Nephron progenitor cell (in vitro differentiated cells): ENCODE data around the gene NAA11.

Experiments
- DNase-seq: peaks from one replicate; pipeline ENCODE4 v3.0.0; 2021
- H3K27ac Mint-ChIP-seq: 2 replicates; pipeline ENCODE4 v1.8.0; 2021; ENCODE audit warnings: mild to moderate bottlenecking, moderate library complexity, mixed read lengths
- H3K27me3 Mint-ChIP-seq: 2 replicates; pipeline ENCODE4 v1.8.0; 2021; ENCODE audit warnings: mild to moderate bottlenecking, low read depth, mixed read lengths; ENCODE audit not compliant: poor library complexity
- H3K36me3 Mint-ChIP-seq: 2 replicates; pipeline ENCODE4 v1.8.0; 2021; ENCODE audit warnings: low read depth, mixed read lengths
- H3K4me1 Mint-ChIP-seq: 2 replicates; pipeline ENCODE4 v1.8.0; 2021; ENCODE audit warnings: mixed read lengths
- H3K4me3 Mint-ChIP-seq: 2 replicates; pipeline ENCODE4 v1.8.0; 2021; ENCODE audit warnings: mild to moderate bottlenecking, moderate library complexity, mixed read lengths
- H3K9me3 Mint-ChIP-seq: 2 replicates; pipeline ENCODE4 v1.8.0; 2021; ENCODE audit warnings: mild to moderate bottlenecking, moderate library complexity, mixed read lengths
- CTCF ChIP-seq: fragments of 200-600 bp; sonication (generic); IDR thresholded peaks from 2 replicates; pipeline ENCODE4 v1.5.0; 2021; ENCODE audit warnings: antibody characterized with exemption

The NAA11 gene

DNA sequence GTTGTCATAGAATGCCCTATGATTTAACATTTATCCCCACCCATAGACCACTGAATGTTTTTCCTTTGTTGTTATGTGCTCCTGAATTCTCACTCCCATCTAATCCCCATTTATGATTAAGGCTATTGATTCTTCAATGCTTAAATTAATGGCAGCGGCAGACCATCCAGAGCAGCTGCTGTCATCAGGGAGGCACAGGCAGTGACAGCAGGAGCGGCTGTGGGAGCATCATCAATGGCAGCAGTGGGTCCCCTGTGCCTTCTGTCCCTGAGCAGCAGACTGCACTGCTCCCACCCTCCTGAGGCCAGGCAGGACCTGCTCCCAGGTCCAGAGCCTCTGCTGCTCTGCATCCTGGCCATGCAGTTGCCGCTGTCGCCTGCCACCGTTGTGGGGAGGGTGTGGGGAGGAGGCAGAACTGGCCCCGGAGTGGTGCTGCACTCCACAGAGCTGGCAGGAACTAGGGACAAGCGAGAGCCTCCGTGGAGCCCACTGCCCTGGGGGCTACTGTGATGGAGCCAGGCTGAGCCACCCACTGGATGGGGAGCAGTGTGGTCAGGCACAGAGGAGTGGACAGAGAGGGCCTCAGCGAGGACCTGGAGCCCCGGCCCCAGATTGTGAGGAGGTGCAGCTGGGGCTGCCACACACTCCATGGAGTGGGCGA, 29.0 kb downstream of the NAA11 start:
- no peak for TF ChIP-seq CTCF
- DNase-seq = no peak
- Mint-ChIP-seq H3K9me3 (no peaks in the 10 kb centered on the region), H3K27ac (no peak overlapping the region), H3K36me3 (no peaks in the 10 kb centered on the region), H3K4me3 (no peak overlapping the region), H3K27me3 (peaks cover 5% of the 10 kb centered on the region), H3K4me1 (no peaks in the 10 kb centered on the region)

- Mint-ChIP-seq H3K4me1 (no peaks in the 10 kb centered on the region), H3K36me3 (no peaks in the 10 kb centered on the region), H3K4me3 (no peak overlapping the region), H3K27me3 (peaks cover 5% of the 10 kb centered on the region), H3K27ac (no peak overlapping the region), H3K9me3 (no peaks in the 10 kb centered on the region)
- DNase-seq = no peak
- no peak for TF ChIP-seq CTCF
Measured at GRCh38 chr4:79295086-79295485, 30.8 kb downstream of the NAA11 start.

DNA sequence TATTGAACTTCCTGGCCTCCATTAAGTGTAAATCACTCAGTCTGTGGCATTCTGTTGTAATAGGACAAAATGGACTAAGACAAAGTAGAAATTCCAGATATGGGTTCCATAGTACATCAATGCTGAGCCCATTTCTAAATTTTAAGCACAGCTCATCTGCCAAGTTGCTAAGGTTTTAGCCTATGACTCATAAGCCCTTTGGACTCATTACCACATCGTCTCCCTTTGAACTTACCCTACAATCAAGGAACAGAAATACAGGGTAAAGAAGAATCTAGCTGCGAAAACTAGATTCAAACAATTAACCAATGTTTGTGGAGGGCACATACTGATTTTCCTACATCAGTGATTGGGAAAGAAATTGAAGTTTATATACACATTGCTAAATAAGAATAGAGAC, 31.8 kb downstream of the NAA11 start:
- H3K4me3 Mint-ChIP-seq = no peak overlapping the region
- H3K9me3 Mint-ChIP-seq = no peaks in the 10 kb centered on the region
- DNase-seq = no peak
- peaks cover 5% of the 10 kb centered on the region for H3K27me3 Mint-ChIP-seq
- H3K4me1 Mint-ChIP-seq = no peaks in the 10 kb centered on the region
- H3K27ac Mint-ChIP-seq = no peak overlapping the region
- no peaks in the 10 kb centered on the region for H3K36me3 Mint-ChIP-seq
- TF ChIP-seq CTCF = no peak

GRCh38 chr4:79292008-79292407, 33.9 kb downstream of the NAA11 start:
- TF ChIP-seq CTCF = no peak
- no peaks in the 10 kb centered on the region for H3K9me3 Mint-ChIP-seq
- DNase-seq = no peak

DNA sequence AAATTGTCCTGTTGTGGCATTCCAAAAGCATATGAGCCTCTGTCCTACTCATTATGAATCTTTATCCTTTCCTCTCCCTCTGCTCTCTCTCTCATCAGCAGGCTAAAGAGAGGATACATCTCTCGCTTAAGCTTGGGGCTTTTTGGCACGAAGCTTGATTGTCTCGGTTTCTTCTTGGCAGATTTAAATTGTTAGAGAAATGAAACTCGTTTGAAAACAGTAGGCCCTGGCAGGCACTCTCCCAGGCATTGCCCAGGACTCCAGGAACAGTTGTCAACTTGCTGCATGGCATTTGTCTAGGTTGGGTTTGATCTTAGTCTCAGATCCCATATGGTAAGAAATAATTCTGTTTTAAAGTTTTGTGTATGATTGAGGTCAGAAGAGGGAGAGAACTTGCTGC, 35.5 kb downstream of the NAA11 start:
- Mint-ChIP-seq H3K4me3 (no peak overlapping the region), H3K9me3 (no peaks in the 10 kb centered on the region), H3K36me3 (no peaks in the 10 kb centered on the region), H3K27ac (no peak overlapping the region), H3K27me3 (peaks cover 5% of the 10 kb centered on the region), H3K4me1 (no peaks in the 10 kb centered on the region)
- no peak for DNase-seq
- TF ChIP-seq CTCF = no peak

More at GRCh38 chr4:79292008-79292407, 33.9 kb downstream of the NAA11 start:
- Mint-ChIP-seq H3K36me3 (no peaks in the 10 kb centered on the region), H3K27ac (no peak overlapping the region), H3K27me3 (peaks cover 5% of the 10 kb centered on the region), H3K4me3 (no peak overlapping the region), H3K4me1 (no peaks in the 10 kb centered on the region)

DNA sequence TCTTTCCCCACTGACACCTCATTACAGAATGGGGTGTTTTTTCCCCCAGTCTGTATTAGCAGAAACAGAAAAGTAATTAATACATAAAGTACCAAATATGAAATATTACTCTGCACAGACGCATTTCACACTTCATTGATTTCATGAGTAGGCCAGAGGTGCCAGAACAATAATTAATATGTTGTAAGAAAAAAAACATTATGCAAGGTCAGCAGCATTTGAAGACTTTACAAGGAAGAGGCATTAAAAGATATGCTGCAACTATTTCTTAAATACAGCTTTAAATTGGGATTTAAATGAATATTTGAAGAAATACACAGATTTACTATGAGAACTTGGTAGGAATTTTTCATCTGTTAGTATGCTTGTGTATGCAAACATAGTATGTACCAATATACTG, 37.7 kb downstream of the NAA11 start:
- Mint-ChIP-seq H3K27ac (no peak overlapping the region), H3K9me3 (no peaks in the 10 kb centered on the region), H3K27me3 (no peaks in the 10 kb centered on the region), H3K36me3 (no peaks in the 10 kb centered on the region), H3K4me1 (no peaks in the 10 kb centered on the region), H3K4me3 (no peak overlapping the region)
- no peak for DNase-seq
- no peak for TF ChIP-seq CTCF
